GM21360 (cell line): Measurements from ENCODE around the gene DGKH.
"Not testable (repeated sequence)": the region's sequence is repeated elsewhere in the genome, so short reads cannot be mapped to it uniquely, and the experiment has no call there.

Experiments
- ATAC-seq: cut with Tn5 transposase; IDR thresholded peaks from one replicate; pipeline ENCODE4 v1.9.1; 2021; ENCODE audit warnings: mild to moderate bottlenecking, moderate library complexity; ENCODE audit not compliant: unreplicated experiment

The DGKH gene

DNA sequence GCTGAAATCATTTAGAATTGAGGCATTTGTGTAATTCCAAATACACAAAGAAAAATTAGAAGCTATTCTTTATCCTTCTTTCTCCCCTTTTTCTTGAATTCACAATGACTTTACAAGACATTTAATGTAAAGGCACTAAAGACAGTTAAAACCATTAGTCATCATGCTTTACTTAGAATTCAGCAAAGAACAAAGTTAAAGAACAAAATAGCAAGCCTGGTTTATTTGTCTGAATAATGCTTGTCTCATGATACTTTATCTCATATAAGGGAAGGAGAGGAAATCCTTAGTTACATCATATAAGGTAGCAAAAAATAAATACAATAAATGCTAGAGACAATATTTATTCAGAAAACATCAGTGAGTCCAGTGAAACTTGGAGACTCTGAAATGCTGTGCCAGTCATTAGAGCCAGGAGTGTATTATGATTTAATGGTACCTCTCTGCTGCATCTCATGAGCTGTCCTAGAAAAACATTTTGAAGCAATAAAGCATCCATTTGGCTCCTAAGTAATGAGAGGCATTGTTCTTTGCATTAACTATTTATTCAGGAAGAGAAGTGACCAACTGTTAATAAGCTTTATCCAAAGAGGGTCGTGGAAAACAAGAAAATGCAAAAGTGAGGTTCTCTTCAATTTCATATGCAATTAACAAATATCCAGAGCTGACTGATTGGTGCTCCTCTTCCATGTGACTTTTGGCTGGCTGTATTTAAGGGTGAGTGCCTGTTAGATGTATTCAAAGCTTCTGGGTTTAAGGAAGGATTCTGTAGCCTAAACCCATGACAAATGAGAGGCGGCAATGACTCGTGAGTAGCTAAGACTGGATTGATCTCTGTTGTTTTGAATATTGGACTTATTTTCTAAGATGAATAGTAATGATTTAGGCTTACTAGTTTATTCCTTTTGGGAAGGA lies 105.0 kb downstream of the DGKH start:
- ATAC-seq, result no peak

DNA sequence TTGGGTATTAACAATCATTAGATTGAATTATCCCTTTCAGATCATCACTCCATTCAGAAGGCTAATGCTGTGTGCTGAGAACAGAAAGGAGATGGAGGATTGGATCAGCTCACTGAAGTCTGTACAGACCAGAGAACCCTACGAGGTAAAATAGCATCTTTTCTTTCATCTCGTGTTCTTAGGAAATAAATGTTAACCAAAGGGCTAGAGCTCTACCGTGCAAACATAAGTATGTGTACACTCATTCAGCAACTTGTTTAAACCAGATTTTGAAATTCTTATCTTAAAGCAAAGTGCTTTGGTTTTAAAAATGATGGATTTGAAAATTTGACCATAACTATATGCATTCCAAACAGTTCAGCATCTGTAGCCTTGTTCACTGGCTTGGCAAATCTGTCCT lies 106.8 kb downstream of the DGKH start:
- no peak for ATAC-seq

DNA sequence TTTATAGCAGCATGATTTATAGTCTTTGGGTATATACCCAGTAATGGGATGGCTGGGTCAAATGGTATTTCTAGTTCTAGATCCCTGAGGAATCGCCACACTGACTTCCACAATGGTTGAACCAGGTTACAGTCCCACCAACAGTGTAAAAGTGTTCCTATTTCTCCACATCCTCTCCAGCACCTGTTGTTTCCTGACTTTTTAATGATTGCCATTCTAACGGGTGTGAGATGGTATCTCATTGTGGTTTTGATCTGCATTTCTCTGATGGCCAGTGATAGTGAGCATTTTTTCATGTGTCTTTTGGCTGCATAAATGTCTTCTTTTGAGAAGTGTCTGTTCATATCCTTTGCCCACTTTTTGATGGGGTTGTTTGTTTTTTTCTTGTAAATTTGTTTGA lies 114.9 kb downstream of the DGKH start:
- ATAC-seq, result not testable (repeated sequence)

DNA sequence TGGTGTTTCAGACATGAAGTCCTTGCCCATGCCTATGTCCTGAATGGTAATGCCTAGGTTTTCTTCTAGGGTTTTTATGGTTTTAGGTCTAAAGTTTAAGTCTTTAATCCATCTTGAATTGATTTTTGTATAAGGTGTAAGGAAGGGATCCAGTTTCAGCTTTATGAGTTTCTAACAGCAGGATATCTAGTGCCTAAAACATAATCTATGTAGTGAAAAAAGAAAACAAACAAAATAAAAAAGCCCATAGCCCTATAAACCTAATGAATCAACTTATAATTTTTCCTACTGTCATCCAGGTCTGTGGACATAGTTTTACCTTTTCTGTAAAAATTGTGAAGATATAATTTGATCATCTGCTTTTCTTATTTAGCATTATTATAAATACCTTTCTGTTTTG lies 115.5 kb downstream of the DGKH start:
- not testable (repeated sequence) for ATAC-seq

DNA sequence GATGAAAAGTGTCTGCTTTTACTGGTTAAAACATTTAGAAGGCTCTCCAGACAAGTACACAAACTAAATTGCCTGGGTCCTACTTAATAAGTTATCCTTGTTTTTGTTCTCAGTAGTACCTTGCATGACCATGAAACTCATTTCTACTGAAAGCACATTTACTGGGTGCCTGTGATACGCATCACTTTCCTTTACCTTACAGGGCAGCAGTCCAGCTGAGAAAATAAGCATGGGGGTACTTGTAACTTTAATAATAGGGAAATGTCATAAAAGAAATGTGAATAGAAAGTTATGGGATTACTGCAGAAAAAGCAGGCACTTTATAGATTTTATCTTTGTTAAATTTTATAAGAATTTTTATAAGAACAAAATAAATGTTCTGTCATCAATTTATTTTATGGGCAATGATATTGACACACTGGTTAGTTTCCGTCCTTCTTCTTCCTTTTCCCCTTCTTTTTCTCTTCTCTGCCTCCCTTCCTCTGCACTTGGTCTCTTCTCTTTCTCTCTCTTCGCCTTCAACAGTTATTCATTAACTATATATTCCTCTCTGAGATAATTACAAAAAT lies 116.2 kb downstream of the DGKH start:
- ATAC-seq, result no peak

DNA sequence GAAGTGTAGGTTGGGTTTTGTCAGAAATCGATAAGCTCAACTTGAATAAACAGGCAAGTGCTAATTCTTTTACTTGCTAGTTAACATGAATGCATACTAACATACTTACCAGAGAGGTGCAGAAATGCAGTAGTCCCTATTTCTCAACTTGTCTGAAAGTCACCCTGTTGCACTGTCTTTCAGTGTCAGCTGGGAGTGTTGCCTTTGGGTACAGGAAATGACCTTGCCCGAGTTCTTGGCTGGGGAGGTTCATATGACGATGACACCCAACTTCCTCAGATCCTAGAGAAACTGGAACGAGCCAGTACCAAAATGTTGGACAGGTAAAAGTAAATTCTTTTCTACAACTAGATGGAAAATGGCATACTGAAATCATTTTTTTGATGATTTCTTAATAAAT lies 120.0 kb downstream of the DGKH start:
- no peak for ATAC-seq

DNA sequence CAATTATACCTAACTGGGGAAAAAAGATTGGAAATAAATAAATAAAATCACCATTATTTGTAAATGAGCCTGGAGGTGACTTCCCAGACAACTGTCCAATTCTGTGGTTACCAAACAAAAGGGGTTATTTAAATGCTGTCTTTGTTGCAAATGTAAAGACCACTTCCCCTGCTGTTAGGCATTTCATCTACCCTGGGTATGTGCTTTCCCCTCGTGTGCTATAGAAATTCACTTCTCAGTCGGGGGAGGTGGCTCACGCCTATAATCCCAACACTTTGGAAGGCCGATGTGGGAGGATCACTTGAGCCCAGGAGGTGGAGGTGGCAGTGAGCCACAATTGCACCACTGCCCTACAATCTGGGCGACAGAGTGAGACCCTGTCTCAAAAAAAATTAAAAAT lies 121.6 kb downstream of the DGKH start:
- no peak for ATAC-seq

DNA sequence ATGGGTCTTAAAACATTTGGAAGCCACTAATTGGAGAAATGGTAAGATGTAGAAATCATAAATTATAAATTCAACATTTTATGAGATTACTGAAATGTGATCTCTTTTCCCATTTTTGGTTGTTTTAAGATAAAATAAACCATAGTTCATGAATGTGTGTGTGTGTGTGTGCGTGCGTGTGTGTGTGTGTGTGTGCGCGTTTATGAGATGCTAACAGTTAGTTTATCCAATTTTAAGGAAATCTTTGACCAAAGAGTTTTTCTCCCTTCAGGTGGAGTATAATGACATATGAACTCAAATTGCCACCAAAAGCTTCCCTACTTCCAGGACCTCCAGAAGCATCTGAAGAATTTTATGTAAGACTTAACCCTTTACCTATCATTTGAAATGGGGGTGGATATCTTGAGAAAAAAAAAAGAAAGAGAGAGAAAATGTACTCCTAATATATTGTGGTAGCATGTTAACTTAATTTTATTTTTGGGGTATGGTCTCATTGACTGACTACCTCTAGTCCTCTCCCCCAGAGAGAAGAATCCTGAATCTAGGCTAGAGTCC lies 125.4 kb downstream of the DGKH start:
- ATAC-seq, result no peak

DNA sequence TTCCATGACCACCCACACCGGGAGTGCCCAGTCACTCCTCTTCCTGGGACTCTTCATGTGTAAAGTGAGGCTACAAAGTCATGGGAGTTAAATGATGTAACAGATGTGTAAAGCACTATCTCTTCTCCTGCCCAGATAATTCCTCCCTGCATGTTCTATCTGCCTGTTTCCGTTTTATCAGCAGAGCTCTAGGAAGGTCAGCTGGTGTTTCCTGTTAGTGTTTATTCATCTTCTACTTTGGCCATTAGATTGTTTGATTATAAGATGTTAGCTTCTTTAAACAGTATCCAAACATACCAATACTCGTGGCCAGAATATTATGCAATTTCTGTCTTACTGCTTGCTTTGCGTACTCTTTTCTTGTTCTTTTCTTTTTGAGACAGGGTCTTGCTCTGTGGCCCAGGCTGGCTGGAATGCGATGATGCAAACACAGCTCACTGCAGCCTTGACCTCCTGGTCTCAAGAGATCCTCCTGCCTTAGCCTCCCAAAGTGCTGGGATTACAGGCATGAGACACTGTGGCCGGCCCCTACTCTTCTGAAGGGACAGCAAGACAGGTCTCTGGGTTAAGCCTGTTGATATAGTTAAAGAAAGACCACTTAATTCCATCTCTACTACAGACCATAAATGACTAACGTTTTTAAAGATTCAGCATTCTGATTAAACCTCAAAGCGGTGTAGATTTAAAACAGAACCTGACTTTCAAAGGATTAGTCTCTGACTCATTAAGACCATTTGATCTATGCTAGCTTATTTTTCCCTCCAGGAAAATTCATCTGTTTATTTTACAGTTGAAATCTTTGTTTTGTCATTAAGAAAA lies 126.1 kb downstream of the DGKH start:
- no peak for ATAC-seq

DNA sequence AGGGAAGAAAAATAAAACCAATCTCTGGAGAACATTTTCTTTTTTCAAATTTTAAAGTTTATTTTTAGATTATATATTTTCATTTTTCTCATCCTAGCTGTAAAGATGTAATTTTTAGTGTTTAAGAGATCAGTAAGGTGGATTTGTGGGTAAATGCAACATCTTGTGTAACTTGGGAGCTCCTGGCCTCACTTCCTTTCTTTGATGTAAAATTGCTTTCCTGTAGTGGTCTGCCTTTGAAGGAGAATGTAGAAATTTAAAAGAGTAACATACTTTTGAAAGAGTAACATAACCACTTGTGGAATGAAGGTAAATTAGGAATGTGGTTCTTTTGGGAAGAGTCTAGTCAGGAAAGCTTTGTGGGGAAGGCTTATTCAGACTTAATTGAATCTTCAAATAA lies 127.8 kb downstream of the DGKH start:
- ATAC-seq, result no peak

DNA sequence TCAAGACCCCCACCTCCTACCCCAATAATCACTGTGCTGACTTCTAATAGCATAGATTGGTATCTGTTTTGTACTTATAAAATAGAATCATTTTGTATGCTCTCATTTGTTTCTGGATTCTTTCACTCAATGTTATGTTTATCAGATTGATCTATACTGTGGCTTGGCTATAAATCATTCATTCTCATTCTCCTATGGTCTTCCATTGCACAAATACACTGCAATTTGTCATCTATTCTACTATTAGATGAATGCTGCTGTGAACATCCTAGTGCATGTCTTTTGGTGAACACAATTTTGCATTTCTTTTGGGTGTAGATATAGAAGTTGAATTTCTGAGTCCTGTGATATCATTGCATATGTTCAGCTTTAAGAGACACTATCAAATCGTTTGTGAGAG lies 128.7 kb downstream of the DGKH start:
- ATAC-seq, result no peak

DNA sequence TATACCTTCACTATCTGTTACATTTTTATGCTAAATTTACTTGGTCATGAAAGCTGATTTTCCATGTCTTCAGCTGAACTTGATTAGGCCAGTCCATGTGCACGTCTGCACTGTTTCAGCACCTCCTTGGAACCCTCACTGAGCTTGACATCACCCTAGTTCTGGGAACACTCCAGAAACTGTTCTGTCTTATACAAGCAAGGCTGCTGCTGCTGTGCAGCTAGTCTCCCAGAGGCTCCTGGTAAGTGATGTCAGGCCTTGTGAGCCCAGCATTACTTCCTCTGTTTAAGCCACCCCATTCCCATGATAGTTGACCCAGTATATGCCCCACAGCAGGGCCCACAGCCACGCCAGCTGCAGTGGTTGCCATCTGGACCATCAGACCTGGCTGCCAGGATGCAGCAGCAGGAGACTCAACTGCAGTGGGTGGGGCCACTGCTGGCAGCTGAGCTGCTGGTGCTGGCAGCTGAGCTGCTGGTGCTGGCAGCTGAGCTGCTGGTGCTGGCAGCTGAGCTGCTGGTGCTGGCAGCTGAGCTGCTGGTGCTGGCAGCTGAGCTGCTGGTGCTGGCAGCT lies 133.0 kb downstream of the DGKH start:
- no peak for ATAC-seq

DNA sequence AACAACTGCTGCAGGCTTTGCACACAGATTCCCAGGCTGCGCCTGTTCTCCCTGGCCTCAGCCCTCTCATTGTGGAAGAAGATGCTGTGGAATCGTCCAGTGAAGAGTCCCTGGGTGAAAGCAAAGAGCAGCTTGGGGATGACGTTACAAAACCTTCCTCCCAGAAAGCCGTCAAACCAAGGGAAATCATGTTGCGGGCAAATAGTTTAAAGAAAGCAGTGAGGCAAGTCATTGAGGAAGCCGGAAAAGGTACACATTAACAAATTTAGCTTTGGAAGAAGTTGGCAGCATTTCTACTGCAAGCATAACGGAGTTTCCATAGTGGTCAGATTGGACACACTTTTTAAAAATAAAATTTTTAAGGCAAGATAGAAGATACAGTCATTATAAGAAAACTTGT lies 140.6 kb downstream of the DGKH start:
- no peak for ATAC-seq

DNA sequence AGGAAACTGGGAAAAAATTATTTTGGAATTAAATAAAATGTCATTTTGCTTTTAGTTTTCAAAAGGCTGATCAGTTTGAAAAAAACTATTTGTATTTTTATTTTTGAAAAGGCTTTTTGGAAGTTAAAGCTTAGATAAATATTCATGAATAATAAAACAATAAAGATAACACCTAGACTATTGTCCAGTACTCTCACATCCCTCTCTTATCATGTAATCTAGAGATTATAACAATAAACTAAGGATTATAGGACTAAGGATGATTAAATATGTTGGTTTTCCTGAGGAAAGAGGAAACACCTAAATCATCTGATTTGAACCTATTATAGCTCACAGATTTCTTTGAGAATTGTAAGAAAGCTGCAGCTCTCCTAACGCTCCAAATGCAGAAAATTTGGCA lies 142.1 kb downstream of the DGKH start:
- ATAC-seq, result no peak

DNA sequence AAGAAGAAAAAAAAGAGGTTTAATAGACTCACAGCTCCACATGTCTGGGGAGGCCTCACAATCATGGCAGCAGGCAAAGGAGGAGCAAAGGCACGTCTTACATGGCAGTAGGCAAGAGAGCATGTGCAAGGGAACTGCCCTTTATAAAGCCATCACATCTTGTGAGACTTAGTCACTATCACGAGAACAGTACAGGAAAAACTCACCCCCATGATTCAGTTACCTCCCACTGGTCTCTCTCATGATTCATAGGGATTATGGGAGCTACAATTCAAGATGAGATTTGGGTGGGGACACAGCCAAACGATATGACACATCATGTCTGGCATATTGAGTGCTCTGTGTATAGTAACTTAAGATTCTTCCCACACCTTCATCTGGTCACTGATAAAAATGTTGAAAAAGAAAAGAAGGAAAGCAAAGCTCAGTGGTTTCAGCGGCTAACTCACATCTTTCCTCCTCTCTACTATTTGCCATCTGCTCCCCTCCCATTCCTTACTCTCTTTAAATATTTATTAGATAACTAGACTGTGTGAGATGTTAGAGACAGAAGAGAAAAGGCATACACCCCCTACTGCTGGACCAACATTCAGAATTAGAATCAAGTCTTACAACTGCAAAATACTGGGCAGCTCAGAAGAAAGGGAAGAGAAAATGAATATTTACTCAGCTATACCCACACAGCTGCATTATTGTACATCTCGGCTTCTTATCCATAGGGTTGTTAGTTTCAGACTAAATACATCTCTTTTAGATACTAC lies 163.4 kb downstream of the DGKH start:
- ATAC-seq, result no peak

DNA sequence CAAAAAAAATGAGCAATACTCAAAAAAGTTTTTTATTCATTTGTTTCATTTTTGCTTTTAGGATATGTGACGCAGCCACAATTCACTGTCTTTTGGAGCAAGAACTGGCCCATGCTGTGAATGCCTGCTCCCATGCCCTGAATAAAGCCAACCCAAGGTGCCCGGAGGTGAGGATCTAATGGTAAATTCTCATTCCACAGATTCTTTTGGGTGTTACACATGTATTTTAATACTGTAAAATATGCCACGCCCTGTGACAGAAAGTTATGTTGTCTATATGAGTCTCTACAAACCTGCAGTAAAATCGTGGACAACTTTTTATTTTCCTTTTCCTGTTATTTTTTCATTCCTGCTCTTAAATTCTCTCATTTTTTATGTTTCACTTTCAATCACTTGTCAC lies 166.0 kb downstream of the DGKH start:
- no peak for ATAC-seq

DNA sequence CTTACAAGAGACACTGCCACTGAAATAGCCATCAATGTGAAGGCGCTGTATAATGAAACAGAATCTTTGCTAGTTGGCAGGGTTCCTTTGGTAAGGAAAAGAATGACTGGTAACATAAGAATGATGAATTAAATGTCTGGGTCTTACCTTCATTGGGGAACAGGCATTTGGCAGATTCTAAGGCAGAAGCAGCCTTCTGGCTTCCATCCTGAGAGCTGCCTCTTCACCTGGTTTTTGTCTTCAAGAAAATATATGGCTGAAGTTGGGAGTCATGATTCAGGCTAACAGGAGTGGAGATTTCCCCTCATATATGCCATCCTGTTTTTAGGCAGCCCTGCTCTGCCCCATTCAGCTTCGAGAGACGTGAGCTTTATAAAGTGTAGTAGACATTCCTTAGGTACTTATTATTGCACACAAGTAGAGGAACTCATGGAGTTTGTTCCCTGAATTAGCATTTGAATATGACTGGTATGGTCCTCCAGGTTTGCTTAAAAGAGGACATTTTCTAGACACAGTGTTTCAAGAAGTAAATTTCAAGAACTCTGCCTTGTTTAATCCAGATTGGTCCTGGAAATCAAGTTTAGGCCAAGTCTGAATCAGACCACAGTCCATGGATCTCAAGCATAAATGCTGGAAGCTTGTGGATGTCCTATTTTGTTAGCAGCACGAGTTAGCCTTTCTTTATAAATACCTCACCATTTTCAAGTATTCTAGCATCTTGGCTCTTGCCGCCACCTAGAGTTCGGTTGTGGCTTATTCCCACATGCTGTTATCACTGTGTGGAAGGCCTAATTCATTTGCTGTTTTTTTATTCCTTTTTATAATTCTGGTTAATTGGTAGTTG lies 167.4 kb downstream of the DGKH start:
- no peak for ATAC-seq

DNA sequence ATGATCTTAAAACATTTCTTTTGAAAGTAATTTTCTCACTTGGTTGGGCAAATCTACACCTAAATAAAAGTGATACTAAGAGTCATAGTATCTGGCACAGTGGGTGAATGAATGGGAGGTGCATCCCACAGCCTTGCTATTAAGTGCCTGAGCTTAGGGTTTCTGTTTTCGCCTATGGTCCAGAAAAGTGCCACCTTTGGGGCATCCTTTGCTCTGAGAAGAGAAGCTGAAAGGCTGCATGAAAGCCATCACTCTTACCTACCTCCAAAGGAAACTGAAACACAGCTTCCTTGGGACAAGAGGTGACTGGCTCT lies 167.9 kb downstream of the DGKH start:
- ATAC-seq, result no peak

DNA sequence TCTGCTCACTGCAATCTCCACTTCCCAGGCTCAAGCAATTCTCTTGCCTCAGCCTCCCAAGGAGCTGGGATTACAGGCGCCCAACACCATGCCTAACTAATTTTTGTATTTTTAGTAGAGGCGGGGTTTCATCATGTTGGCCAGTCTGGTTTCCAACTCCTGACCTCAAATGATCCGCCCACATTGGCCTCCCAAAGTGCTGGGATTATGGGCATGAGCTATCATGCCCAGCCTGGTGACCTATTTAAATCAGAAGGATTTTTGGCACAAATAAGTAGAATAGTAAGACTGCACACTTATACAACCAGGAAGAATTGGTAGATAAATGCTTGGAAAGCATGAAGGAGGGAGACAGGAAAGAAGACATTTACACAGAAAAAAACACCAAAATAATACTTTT lies 170.1 kb downstream of the DGKH start:
- no peak for ATAC-seq

DNA sequence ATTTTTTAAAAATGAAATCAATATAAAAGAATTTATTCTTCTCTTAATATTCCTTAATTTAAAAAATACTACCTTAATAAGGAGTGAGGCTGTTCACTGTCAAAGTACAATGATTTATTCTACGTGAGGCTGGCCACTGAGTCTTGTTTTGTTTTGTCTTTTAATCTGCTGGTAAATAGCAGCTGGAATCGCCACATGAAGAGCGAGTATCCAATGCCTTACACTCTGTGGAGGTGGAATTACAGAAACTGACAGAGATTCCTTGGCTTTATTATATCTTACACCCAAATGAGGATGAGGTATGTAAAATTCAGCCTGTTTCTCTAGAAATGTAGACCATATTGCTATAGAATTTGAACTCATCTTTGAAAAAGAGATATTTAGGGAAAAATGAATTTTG lies 170.6 kb downstream of the DGKH start:
- ATAC-seq, result no peak
